IMR-90 (cell line): ENCODE data around the gene NUDT1. TPM values are rescaled to one million over a fixed set of nuclear protein-coding genes. Genes with fewer than 3 reads are reported as not detected.

ENCODE experiments used
- ATAC-seq: fragments of 200-7000 bp; cut with Tn5 transposase; 2 replicates; pipeline ENCODE4 v1.9.1; 2020; ENCODE audit warnings: low read depth, mild to moderate bottlenecking, moderate library complexity
- BruUV-seq: library from RNA; stranded (reverse); fragments of 400-500 nt; replicated peaks from 2 replicates; lab custom pipeline; 2021; lab: Mats Ljungman, UMichigan
- CTCF ChIA-PET: fragments of 300-600 bp; formaldehyde crosslinking; extraction: SDS; loops from one replicate; lab custom pipeline; 2021; ENCODE audit warnings: antibody characterized with exemption; lab: Yijun Ruan, JAX
- POLR2A ChIA-PET: fragments of 300-600 bp; sonication (Branson Sonifier 250); formaldehyde crosslinking; loops from one replicate; lab custom pipeline; 2022; ENCODE audit warnings: antibody characterized with exemption; ENCODE audit not compliant: unreplicated experiment; lab: Charles Lee
- DNase-seq: peaks from one replicate; pipeline ENCODE4 v3.0.0; 2013
- H2AFZ ChIP-seq: replicated peaks from 2 replicates; pipeline ENCODE3; 2013; ENCODE audit warnings: low read length, mild to moderate bottlenecking; ENCODE audit not compliant: poor library complexity
- H2AK5ac ChIP-seq: 2 replicates; pipeline ENCODE4 v1.6.1; 2013; ENCODE audit warnings: low read depth, low read length, inconsistent platforms
- H2AK9ac ChIP-seq: replicated peaks from 2 replicates; pipeline ENCODE3; 2013; ENCODE audit warnings: mild to moderate bottlenecking, low read depth, low read length, moderate library complexity; ENCODE audit not compliant: poor library complexity
- H2BK120ac ChIP-seq: 2 replicates; pipeline ENCODE4 v1.6.1; 2013; ENCODE audit warnings: low read depth, low read length, inconsistent platforms
- H2BK15ac ChIP-seq: 3 replicates; pipeline ENCODE4 v1.6.1; 2013; ENCODE audit warnings: low read depth, low read length, inconsistent platforms
- H2BK20ac ChIP-seq: 2 replicates; pipeline ENCODE4 v1.6.1; 2013; ENCODE audit warnings: low read depth, mild to moderate bottlenecking, inconsistent platforms, low read length, moderate library complexity
- H2BK5ac ChIP-seq: 2 replicates; pipeline ENCODE4 v1.6.1; 2013; ENCODE audit warnings: mild to moderate bottlenecking, low read depth, low read length, inconsistent platforms; ENCODE audit not compliant: poor library complexity, severe bottlenecking
- H3K14ac ChIP-seq: replicated peaks from 2 replicates; pipeline ENCODE4 v1.6.1; 2013; ENCODE audit warnings: low read depth, low read length, inconsistent platforms
- H3K18ac ChIP-seq: 2 replicates; pipeline ENCODE4 v1.6.1; 2013; ENCODE audit warnings: low read depth, low read length, control low read depth
- H3K23ac ChIP-seq: 2 replicates; pipeline ENCODE4 v1.6.1; 2013; ENCODE audit warnings: low read depth, low read length, inconsistent platforms
- H3K27ac ChIP-seq: 2 replicates; pipeline ENCODE4 v1.5.1; 2013; ENCODE audit warnings: mild to moderate bottlenecking, control low read depth, low read length; ENCODE audit not compliant: insufficient read depth
- H3K27me3 ChIP-seq: 2 replicates; pipeline ENCODE4 v1.6.1; 2013; ENCODE audit warnings: low read length; ENCODE audit not compliant: control insufficient read depth, insufficient read depth
- H3K36me3 ChIP-seq: 2 replicates; pipeline ENCODE4 v1.6.1; 2013; ENCODE audit warnings: low read length, mixed read lengths; ENCODE audit not compliant: control insufficient read depth, insufficient read depth
- H3K4ac ChIP-seq: 2 replicates; pipeline ENCODE4 v1.6.1; 2013; ENCODE audit warnings: low read depth, low read length, inconsistent platforms
- H3K4me1 ChIP-seq: 2 replicates; pipeline ENCODE4 v1.6.1; 2013; ENCODE audit warnings: low read length, mixed read lengths; ENCODE audit not compliant: control insufficient read depth, insufficient read depth
- H3K4me2 ChIP-seq: 2 replicates; pipeline ENCODE4 v1.6.1; 2013; ENCODE audit warnings: low read depth, mild to moderate bottlenecking, control low read depth, low read length, moderate library complexity
- H3K4me3 ChIP-seq: 2 replicates; pipeline ENCODE4 v1.5.1; 2013; ENCODE audit warnings: low read depth, mild to moderate bottlenecking, control low read depth, low read length, moderate library complexity; ENCODE audit not compliant: insufficient read depth
- H3K56ac ChIP-seq: 2 replicates; pipeline ENCODE4 v1.6.1; 2013; ENCODE audit warnings: low read length, inconsistent platforms; ENCODE audit not compliant: insufficient read depth; ENCODE audit errors: extremely low read depth
- H3K79me1 ChIP-seq, 2 experiments: 2 replicates each; pipeline ENCODE4 v1.6.1; 2013; ENCODE audit warnings: low read length in 2 of 2, inconsistent platforms in 1 of 2, low read depth in 1 of 2
- H3K9ac ChIP-seq: 2 replicates; pipeline ENCODE4 v1.6.1; 2013; ENCODE audit warnings: low read depth, low read length, control low read depth
- H3K9me1 ChIP-seq: 2 replicates; pipeline ENCODE4 v1.6.1; 2013; ENCODE audit warnings: low read length, inconsistent platforms; ENCODE audit not compliant: insufficient read depth
- H3K9me3 ChIP-seq: 2 replicates; pipeline ENCODE4 v1.6.1; 2013; ENCODE audit warnings: low read length; ENCODE audit not compliant: control insufficient read depth, insufficient read depth
- H4K20me1 ChIP-seq: 2 replicates; pipeline ENCODE4 v1.6.1; 2013; ENCODE audit warnings: low read length, inconsistent platforms; ENCODE audit not compliant: insufficient read depth
- H4K5ac ChIP-seq: 2 replicates; pipeline ENCODE4 v1.6.1; 2013; ENCODE audit warnings: mild to moderate bottlenecking, low read depth, low read length, control low read depth
- H4K8ac ChIP-seq, 2 experiments: 2 replicates each; pipeline ENCODE4 v1.6.1; 2013; ENCODE audit warnings: low read depth in 2 of 2, low read length in 2 of 2, control low read depth in 1 of 2, inconsistent platforms in 1 of 2
- H4K91ac ChIP-seq: 2 replicates; pipeline ENCODE4 v1.6.1; 2013; ENCODE audit warnings: low read depth, low read length, inconsistent platforms; ENCODE audit not compliant: insufficient read depth
- BHLHE40 ChIP-seq: fragments of 150-350 bp; IDR thresholded peaks from 2 replicates; pipeline ENCODE4 v1.6.1; 2016; ENCODE audit warnings: mild to moderate bottlenecking, low read depth, low read length
- CEBPB ChIP-seq: IDR thresholded peaks from 2 replicates; pipeline ENCODE4 v1.6.1; 2012; ENCODE audit warnings: low read depth, low read length, improper control_type of control experiment
- CHD1 ChIP-seq: IDR thresholded peaks from 2 replicates; pipeline ENCODE4 v1.6.1; 2012; ENCODE audit warnings: low read depth, low read length, improper control_type of control experiment
- CTCF ChIP-seq: conservative IDR thresholded peaks from 2 replicates; pipeline ENCODE4 v1.5.1; 2012; ENCODE audit warnings: mild to moderate bottlenecking, low read depth, low read length, improper control_type of control experiment
- ELK1 ChIP-seq: fragments of 150-350 bp; IDR thresholded peaks from 2 replicates; pipeline ENCODE4 v1.6.1; 2016; ENCODE audit warnings: low read depth, mild to moderate bottlenecking, low read length, moderate library complexity, borderline replicate concordance
- FOS ChIP-seq: fragments of 150-350 bp; IDR thresholded peaks from 2 replicates; pipeline ENCODE4 v1.6.1; 2016; ENCODE audit warnings: low read depth, low read length
- MAFK ChIP-seq: IDR thresholded peaks from 2 replicates; pipeline ENCODE4 v1.6.1; 2012; ENCODE audit warnings: low read depth, low read length, improper control_type of control experiment
- MAZ ChIP-seq: IDR thresholded peaks from 2 replicates; pipeline ENCODE4 v1.6.1; 2012; ENCODE audit warnings: low read depth, mild to moderate bottlenecking, low read length, improper control_type of control experiment, moderate library complexity, borderline replicate concordance
- MXI1 ChIP-seq: IDR thresholded peaks from 2 replicates; pipeline ENCODE4 v1.6.1; 2012; ENCODE audit warnings: low read depth, mild to moderate bottlenecking, low read length, moderate library complexity, borderline replicate concordance
- NFE2L2 ChIP-seq: fragments of 150-350 bp; IDR thresholded peaks from 2 replicates; pipeline ENCODE4 v1.6.1; 2016; ENCODE audit warnings: low read depth, mild to moderate bottlenecking, low read length
- POLR2A ChIP-seq: IDR thresholded peaks from 2 replicates; pipeline ENCODE4 v1.6.1; 2012; ENCODE audit warnings: mild to moderate bottlenecking, low read depth, low read length
- RAD21 ChIP-seq: IDR thresholded peaks from 2 replicates; pipeline ENCODE4 v1.6.1; 2012; ENCODE audit warnings: low read length, improper control_type of control experiment
- RCOR1 ChIP-seq: IDR thresholded peaks from 2 replicates; pipeline ENCODE4 v1.6.1; 2012; ENCODE audit warnings: mild to moderate bottlenecking, low read length, improper control_type of control experiment; ENCODE audit not compliant: insufficient replicate concordance
- RFX5 ChIP-seq: IDR thresholded peaks from 2 replicates; pipeline ENCODE4 v1.8.0; 2012; ENCODE audit warnings: low read depth, mild to moderate bottlenecking, low read length, moderate library complexity
- SMC3 ChIP-seq: fragments of 150-350 bp; IDR thresholded peaks from 2 replicates; pipeline ENCODE4 v1.6.1; 2016; ENCODE audit warnings: low read depth, mild to moderate bottlenecking, antibody characterized with exemption, low read length, moderate library complexity
- USF2 ChIP-seq: fragments of 150-350 bp; IDR thresholded peaks from 2 replicates; pipeline ENCODE4 v1.6.1; 2017; ENCODE audit warnings: mild to moderate bottlenecking, antibody characterized with exemption, low read length, low read depth
- WGBS, 2 experiments: methylation state at CpG; one replicate each; pipeline versions ENCODE4 v1.1.5 to v1.1.7; 2013; ENCODE audit warnings: missing lambda C conversion rate in 2 of 2; ENCODE audit not compliant: insufficient read length in 1 of 2; ENCODE audit errors: extremely low coverage in 2 of 2; 5-methylcytosine and 5-hydroxymethylcytosine counted together
- dilution Hi-C: fragments of 300-500 bp; cut with HindIII; formaldehyde crosslinking; loops from one replicate; pipeline ENCODE4 v1.14.3; 2018; ENCODE audit warnings: low sequenced_read_pairs; ENCODE audit not compliant: unreplicated experiment
- in situ Hi-C: fragments of 300-500 bp; cut with MboI; formaldehyde crosslinking; loops from 3 replicates; pipeline ENCODE4 v1.14.3; 2019; ENCODE audit warnings: low sequenced_read_pairs, inconsistent platforms, mixed read lengths
- intact Hi-C: fragments of 100-400 bp; cut with micrococcal nuclease; formaldehyde crosslinking; loops from 2 replicates; pipeline ENCODE4 v1.10.0; 2022
- polyA plus RNA-seq, 3 experiments: library from polyadenylated mRNA; depleted of rRNA; stranded (reverse); fragments of >200 nt; gene quantifications; 2 replicates each; pipeline ENCODE4 v1.2.3, GENCODE V29; 2012; ENCODE audit warnings: low replicate concordance in 1 of 3
- total RNA-seq: library from RNA; depleted of rRNA; stranded (reverse); fragments of >200 nt; gene quantifications from 2 replicates; pipeline ENCODE4 v1.2.3, GENCODE V29; 2012

Gene NUDT1
- total and polyA plus RNA-seq, 2 of the 4 experiments (the other 2 are of a cell fraction) = 33.4 to 49.1 TPM

- BruUV-seq = no TSS peak
- Histone ChIP-seq H3K27me3 (no peaks in the 10 kb centered on the region), H3K23ac (no peak overlapping the region), H2AK5ac (no peak overlapping the region), H3K4me3 (no peak overlapping the region), H3K27ac (no peak overlapping the region), H3K18ac (no peak overlapping the region), H4K91ac (no peak overlapping the region), H3K4me2 (no peak overlapping the region), H2BK20ac (no peak overlapping the region), H2BK5ac (no peak overlapping the region), H4K20me1 (0 out of 2 replicates have a peak, but pooled peaks cover 7% of the 10 kb centered on the region), H3K9ac (no peak overlapping the region), H3K56ac (no peak overlapping the region), H3K4me1 (no peaks in the 10 kb centered on the region; the same call in 1 of the 2 replicates), H4K5ac (no peak overlapping the region), H3K36me3 (peaks cover 24% of the 10 kb centered on the region), H3K9me3 (no peaks in the 10 kb centered on the region), H3K14ac (no peak overlapping the region), H4K8ac (no peak overlapping the region), H3K79me1 (peaks cover 0 to 4% of the 10 kb centered on the region in 2 experiments; a peak in 1 of 4 replicates), H3K9me1 (no peaks in the 10 kb centered on the region), H3K4ac (no peak overlapping the region), H2BK120ac (no peak overlapping the region), H2AFZ (no peak overlapping the region), H2BK15ac (no peak overlapping the region), H2AK9ac (no peak overlapping the region)
- dilution Hi-C loops = no loop called here
- ATAC-seq (no peak), DNase-seq (no peak)
- intact Hi-C loops = no loop called here
- POLR2A ChIA-PET = no interaction called here
- TF ChIP-seq RFX5 (no peak), RAD21 (no peak), BHLHE40 (no peak), RCOR1 (no peak), CHD1 (no peak), CTCF (no peak), CEBPB (no peak), MAZ (no peak), SMC3 (no peak), NFE2L2 (no peak), POLR2A (no peak), FOS (no peak), MXI1 (no peak), ELK1 (no peak), MAFK (no peak), USF2 (no peak)
- in situ Hi-C loops = no loop called here
- CTCF ChIA-PET = no interaction called here
- WGBS, 2 experiments = 100% methylated on average over 6 of the region's 14 CpGs; no CpG with 5 or more reads in 1 of the 2 experiments
These were observed 19.6 kb downstream of the NUDT1 start for GRCh38 chr7:2261611-2262010.
